Stimulated activated CD4-positive, alpha-beta T cell treated with anti-CD3 and anti-CD28 coated beads, Interleukin-15, amount 100 ng/mL, for 24 hours (primary cell): ENCODE data around the gene ANO7.

Experiments used
- DNase-seq: peaks from one replicate; pipeline ENCODE4 v3.0.0-alpha.2; 2020

Gene ANO7

GRCh38 chr2:241254904-241255351 lies 66.5 kb downstream of the ANO7 start:
- DNase-seq, result no peak

GRCh38 chr2:241255542-241256167 lies 67.2 kb downstream of the ANO7 start:
- no peak for DNase-seq

- DNase-seq, result no peak
These were observed 67.7 kb downstream of the ANO7 start for GRCh38 chr2:241256168-241256545.

- DNase-seq, result no peak
These were observed 69.0 kb downstream of the ANO7 start for GRCh38 chr2:241257419-241258032.

- DNase-seq, result no peak
These were observed 70.2 kb downstream of the ANO7 start for GRCh38 chr2:241258505-241259280.

GRCh38 chr2:241260911-241261310 lies 72.4 kb downstream of the ANO7 start:
- no peak for DNase-seq

- DNase-seq, result no peak
These were observed 73.2 kb downstream of the ANO7 start for GRCh38 chr2:241261628-241262027.

- DNase-seq, result no peak
These were observed 74.6 kb downstream of the ANO7 start for GRCh38 chr2:241263061-241263460.

- DNase-seq, result no peak
These were observed 77.0 kb downstream of the ANO7 start for GRCh38 chr2:241265506-241265905.

GRCh38 chr2:241267249-241268067 lies 79.0 kb downstream of the ANO7 start:
- DNase-seq, result no peak

- DNase-seq, result no peak
These were observed 79.8 kb downstream of the ANO7 start for GRCh38 chr2:241268306-241268705.

- DNase-seq, result no peak
These were observed 80.4 kb downstream of the ANO7 start for GRCh38 chr2:241268716-241269445.

GRCh38 chr2:241269707-241270520 lies 81.4 kb downstream of the ANO7 start:
- DNase-seq, result no peak

GRCh38 chr2:241270531-241270930 lies 82.1 kb downstream of the ANO7 start:
- no peak for DNase-seq

GRCh38 chr2:241271706-241272302 lies 83.3 kb downstream of the ANO7 start:
- DNase-seq, result peak; percentile 75

- DNase-seq, result peak; percentile 67
These were observed 84.1 kb downstream of the ANO7 start for GRCh38 chr2:241272303-241273209.

- no peak for DNase-seq
These were observed 84.9 kb downstream of the ANO7 start for GRCh38 chr2:241273210-241274020.

GRCh38 chr2:241274127-241274526 lies 85.7 kb downstream of the ANO7 start:
- DNase-seq, result no peak
